ENCODE measurements around the gene PIM2.
A peak's percentile ranks its signal among the peaks of the same experiment; 100 is the strongest.

Gene PIM2

DNA sequence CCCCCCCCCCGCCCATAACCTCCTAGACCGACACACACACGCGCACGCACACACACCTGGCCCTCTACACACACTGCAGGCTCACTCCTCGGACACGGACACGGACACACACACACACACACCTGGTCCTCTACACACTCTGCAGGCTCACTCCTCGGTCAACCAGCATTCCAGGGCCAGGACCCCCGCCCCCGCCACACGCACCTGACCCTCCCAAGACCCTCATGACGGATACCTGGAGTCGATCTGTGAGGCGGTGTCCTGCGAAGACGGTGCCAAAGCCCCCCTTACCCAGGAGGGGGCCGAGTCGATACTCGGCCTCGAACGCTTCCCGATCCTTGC is 552 bp downstream of the PIM2 start:
- H3K9ac ChIP-seq = peak overlapping the region; percentile 96
- H4K20me1 ChIP-seq (ENCODE audit: insufficient read depth) = peaks cover 35% of the 10 kb centered on the region
- TF ChIP-seq, protein P1, sequence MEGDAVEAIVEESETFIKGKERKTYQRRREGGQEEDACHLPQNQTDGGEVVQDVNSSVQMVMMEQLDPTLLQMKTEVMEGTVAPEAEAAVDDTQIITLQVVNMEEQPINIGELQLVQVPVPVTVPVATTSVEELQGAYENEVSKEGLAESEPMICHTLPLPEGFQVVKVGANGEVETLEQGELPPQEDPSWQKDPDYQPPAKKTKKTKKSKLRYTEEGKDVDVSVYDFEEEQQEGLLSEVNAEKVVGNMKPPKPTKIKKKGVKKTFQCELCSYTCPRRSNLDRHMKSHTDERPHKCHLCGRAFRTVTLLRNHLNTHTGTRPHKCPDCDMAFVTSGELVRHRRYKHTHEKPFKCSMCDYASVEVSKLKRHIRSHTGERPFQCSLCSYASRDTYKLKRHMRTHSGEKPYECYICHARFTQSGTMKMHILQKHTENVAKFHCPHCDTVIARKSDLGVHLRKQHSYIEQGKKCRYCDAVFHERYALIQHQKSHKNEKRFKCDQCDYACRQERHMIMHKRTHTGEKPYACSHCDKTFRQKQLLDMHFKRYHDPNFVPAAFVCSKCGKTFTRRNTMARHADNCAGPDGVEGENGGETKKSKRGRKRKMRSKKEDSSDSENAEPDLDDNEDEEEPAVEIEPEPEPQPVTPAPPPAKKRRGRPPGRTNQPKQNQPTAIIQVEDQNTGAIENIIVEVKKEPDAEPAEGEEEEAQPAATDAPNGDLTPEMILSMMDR (conservative IDR thresholded peaks at IDR 0.05; ENCODE audit: low read depth, low read length) = no peak

DNA sequence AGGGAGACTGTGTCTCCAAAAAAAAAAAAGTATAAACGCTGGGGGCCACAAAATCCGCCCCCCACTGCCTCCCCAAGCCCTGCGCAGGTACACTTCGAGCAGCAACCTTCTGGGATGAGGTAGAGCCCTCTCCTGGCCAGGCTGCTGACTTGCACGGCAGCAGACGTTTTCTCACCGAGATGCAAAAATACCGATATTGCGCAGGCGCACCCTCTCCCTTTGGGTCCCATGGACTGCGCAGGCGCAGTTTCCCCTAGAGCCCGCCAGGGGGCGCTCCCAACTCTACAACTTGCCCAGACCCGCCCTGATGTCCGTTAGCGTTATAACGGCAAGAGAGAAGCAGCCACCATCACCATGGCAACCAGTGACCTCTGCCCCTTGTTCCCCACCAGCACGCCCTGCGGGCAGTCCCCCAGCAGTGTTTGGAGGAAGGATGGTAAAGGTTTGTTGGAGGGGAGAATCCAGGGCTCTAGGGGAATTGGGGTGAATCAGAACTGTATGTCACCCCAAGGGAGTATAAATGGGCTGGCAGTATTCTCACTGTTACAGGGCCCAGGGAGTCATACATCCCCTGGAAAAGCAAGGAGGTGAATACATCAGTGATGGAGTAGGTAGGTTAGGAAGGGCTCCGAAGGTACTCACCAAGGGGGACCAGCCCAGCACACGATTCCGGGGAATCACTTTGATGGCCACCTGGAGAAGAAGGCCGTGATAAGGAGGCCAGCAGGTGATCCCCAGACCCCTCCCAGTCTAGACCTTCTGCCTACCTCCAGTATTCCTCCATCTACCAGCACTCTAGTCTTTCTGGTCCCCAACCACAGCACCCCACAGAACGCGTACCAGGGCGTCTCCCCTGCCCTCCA is 1.5 kb downstream of the PIM2 start:
- peak overlapping the region; percentile 93 for H3K27ac ChIP-seq
- H3K27me3 ChIP-seq (ENCODE audit: insufficient read depth, low read depth) = no peaks in the 10 kb centered on the region
- H2AFZ ChIP-seq (ENCODE audit: low read depth) = no peak overlapping the region
- peaks cover 51% of the 10 kb centered on the region for H3K4me1 ChIP-seq (ENCODE audit: low read depth, poor library complexity, severe bottlenecking)
- H3K4me2 ChIP-seq = peak overlapping the region; percentile 90
- H3K9ac ChIP-seq = peak overlapping the region; percentile 96
- H3K4me3 ChIP-seq (IDR thresholded peaks at IDR 0.05; ENCODE audit: insufficient read depth, low read depth, low read length) = no peak overlapping the region
- H3K36me3 ChIP-seq (ENCODE audit: insufficient read depth) = peaks cover 18% of the 10 kb centered on the region; the same call in 1 of the 2 replicates
- TF ChIP-seq, protein P1 (conservative IDR thresholded peaks at IDR 0.05; ENCODE audit: low read depth, low read length) = peak; percentile 87
- H4K20me1 ChIP-seq (ENCODE audit: insufficient read depth) = peaks cover 35% of the 10 kb centered on the region
- peaks cover 58% of the 10 kb centered on the region for H3K79me2 ChIP-seq (ENCODE audit: insufficient read depth, low read depth)

More for the DNA sequence above, 552 bp downstream of the PIM2 start:
- H3K4me2 ChIP-seq = no peak overlapping the region
- H3K36me3 ChIP-seq (ENCODE audit: insufficient read depth) = peaks cover 18% of the 10 kb centered on the region; the same call in 1 of the 2 replicates
- peaks cover 58% of the 10 kb centered on the region for H3K79me2 ChIP-seq (ENCODE audit: insufficient read depth, low read depth)
- H3K4me3 ChIP-seq (IDR thresholded peaks at IDR 0.05; ENCODE audit: insufficient read depth, low read depth, low read length) = no peak overlapping the region
- peaks cover 52% of the 10 kb centered on the region for H3K4me1 ChIP-seq (ENCODE audit: low read depth, poor library complexity, severe bottlenecking)
- peak overlapping the region; percentile 93 for H3K27ac ChIP-seq
- no peak overlapping the region for H2AFZ ChIP-seq (ENCODE audit: low read depth)
- H3K27me3 ChIP-seq (ENCODE audit: insufficient read depth, low read depth) = no peaks in the 10 kb centered on the region

DNA sequence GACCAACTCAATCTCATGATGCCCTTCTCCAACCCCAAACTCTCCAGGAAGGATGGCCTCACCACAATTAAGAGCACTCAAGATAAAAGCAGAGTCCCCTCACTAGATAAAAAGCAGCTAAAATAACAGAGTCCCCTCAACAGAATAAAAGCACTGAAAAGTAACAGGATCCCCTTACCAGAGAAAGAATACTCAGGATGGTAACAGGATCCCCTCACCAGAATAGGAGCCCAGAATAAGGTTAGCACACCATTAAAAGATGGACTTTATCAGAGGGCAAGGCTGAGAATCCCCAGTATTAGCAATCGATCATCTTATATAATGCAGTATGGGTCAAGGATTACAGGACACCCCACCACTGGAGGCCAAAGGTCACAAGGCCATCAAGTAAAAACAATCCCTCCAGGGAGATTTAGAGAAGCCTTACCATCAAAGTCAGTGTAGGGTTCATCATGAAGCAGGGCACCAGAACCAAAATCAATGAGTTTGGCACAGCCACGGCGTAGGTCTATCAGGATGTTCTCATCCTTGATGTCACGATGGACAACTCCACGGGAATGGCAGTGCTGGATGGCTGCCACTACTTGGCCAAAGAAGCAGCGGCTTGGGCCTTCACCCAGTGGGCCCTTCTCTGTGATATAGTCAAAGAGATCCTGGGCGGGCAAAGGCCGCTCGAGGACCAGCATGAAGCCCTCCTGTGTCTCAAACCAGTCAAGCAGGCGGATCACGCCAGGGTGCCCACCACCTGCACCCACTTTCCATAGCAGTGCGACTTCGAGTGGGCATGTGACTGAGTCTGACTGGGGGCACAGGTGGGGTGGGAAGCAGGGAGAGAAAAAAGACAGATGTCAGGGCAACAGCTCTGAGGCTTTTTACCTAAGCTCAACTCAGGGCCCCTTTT is 4.0 kb downstream of the PIM2 start:
- Histone ChIP-seq H2AFZ (ENCODE audit: low read depth) (no peak overlapping the region), H4K20me1 (ENCODE audit: insufficient read depth) (peaks cover 35% of the 10 kb centered on the region), H3K27ac (peak overlapping the region; percentile 93), H3K36me3 (ENCODE audit: insufficient read depth) (peaks cover 18% of the 10 kb centered on the region; the same call in 1 of the 2 replicates), H3K9ac (peak overlapping the region; percentile 96), H3K4me2 (peak overlapping the region; percentile 90), H3K79me2 (ENCODE audit: insufficient read depth, low read depth) (peaks cover 50% of the 10 kb centered on the region), H3K27me3 (ENCODE audit: insufficient read depth, low read depth) (no peaks in the 10 kb centered on the region), H3K4me3 (IDR thresholded peaks at IDR 0.05; ENCODE audit: insufficient read depth, low read depth, low read length) (no peak overlapping the region), H3K4me1 (ENCODE audit: low read depth, poor library complexity, severe bottlenecking) (peaks cover 30% of the 10 kb centered on the region)
- TF ChIP-seq, protein P1 (conservative IDR thresholded peaks at IDR 0.05; ENCODE audit: low read depth, low read length) = no peak

DNA sequence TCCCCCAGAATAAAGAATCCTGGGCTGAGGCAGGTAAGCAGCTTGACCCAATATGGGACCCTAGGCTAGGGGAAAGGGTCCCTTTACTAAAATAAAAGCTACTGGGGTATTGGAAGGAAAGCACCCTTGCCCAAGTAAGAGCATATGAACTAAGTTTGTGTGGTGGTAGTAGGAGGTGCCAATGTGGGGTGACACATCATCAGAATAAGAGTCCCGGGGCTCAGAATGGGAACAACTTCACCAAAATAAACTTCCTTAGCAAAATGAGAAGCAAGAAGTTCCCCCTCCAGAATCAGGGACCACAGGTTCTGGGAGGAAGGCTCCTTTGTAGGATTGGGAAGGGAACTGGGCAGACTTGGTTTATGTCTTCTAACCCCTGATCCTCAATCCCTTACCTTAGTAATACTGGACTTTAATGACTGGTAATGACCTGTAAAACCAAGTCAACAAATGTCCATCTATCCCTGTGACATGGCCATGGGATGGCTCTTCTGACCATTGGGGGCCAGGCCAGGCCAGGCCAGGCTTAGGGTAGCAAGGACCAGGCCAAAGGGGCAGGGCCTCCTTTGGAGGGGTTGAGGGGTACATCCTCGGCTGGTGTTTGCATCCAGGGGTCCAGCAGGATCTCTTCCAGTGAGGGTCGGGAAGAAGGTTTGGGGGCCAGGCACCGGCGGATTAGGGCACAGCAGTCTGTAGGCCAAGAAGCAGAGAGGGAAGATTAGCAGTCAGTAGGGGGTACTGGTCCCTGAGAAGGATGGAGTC is 5.0 kb downstream of the PIM2 start:
- peaks cover 48% of the 10 kb centered on the region for H3K79me2 ChIP-seq (ENCODE audit: insufficient read depth, low read depth)
- peaks cover 28% of the 10 kb centered on the region for H3K4me1 ChIP-seq (ENCODE audit: low read depth, poor library complexity, severe bottlenecking)
- TF ChIP-seq, protein P1 (conservative IDR thresholded peaks at IDR 0.05; ENCODE audit: low read depth, low read length) = no peak
- H3K9ac ChIP-seq = peak overlapping the region; percentile 96
- H3K4me2 ChIP-seq = peak overlapping the region; percentile 90
- H4K20me1 ChIP-seq (ENCODE audit: insufficient read depth) = peaks cover 35% of the 10 kb centered on the region
- no peak overlapping the region for H2AFZ ChIP-seq (ENCODE audit: low read depth)
- peaks cover 18% of the 10 kb centered on the region; the same call in 1 of the 2 replicates for H3K36me3 ChIP-seq (ENCODE audit: insufficient read depth)
- H3K27me3 ChIP-seq (ENCODE audit: insufficient read depth, low read depth) = no peaks in the 10 kb centered on the region
- H3K4me3 ChIP-seq (IDR thresholded peaks at IDR 0.05; ENCODE audit: insufficient read depth, low read depth, low read length) = no peak overlapping the region
- H3K27ac ChIP-seq = peak overlapping the region; percentile 93
